GM12878 (cell line): ENCODE measurements around the gene VSX2. TPM values are rescaled to one million over a fixed set of nuclear protein-coding genes. Genes with fewer than 3 reads are reported as not detected.

Source experiments
- ATAC-seq: fragments of 200-7000 bp; cut with Tn5 transposase; 3 replicates; pipeline ENCODE4 v1.9.1; 2020; ENCODE audit warnings: mild to moderate bottlenecking, moderate library complexity
- Bru-seq: library from RNA; stranded (reverse); fragments of 400-500 nt; gene quantifications from one replicate; lab custom pipeline; 2021; lab: Mats Ljungman, UMichigan
- BruChase-seq, 2 experiments: library from RNA; stranded (reverse); fragments of 400-500 nt; gene quantifications; one replicate each; lab custom pipeline; 2021; lab: Mats Ljungman, UMichigan
- BruUV-seq: library from RNA; stranded (reverse); fragments of 400-500 nt; replicated peaks from 2 replicates; lab custom pipeline; 2021; lab: Mats Ljungman, UMichigan
- CTCF ChIA-PET: fragments of 300-600 bp; sonication (Branson Sonifier 250); formaldehyde crosslinking; extraction: SDS; loops from one replicate; lab custom pipeline; 2021; ENCODE audit warnings: inconsistent platforms; lab: Yijun Ruan, JAX
- POLR2A ChIA-PET: fragments of 350-600 bp; formaldehyde crosslinking; extraction: SDS; loops from one replicate; lab custom pipeline; 2021; ENCODE audit warnings: inconsistent platforms; lab: Charles Lee
- RAD21 ChIA-PET: fragments of 300-600 bp; sonication (Branson Sonifier 250); formaldehyde crosslinking; loops from one replicate; lab custom pipeline; 2023; ENCODE audit warnings: antibody characterized with exemption; ENCODE audit not compliant: unreplicated experiment; lab: Charles Lee
- SMC1A ChIA-PET: fragments of 300-600 bp; sonication (Branson Sonifier 250); formaldehyde crosslinking; loops from one replicate; lab custom pipeline; 2023; ENCODE audit not compliant: unreplicated experiment, uncharacterized antibody; lab: Charles Lee
- DNase-seq: peaks from one replicate; pipeline ENCODE4 v3.0.0-alpha.2; 2011; ENCODE audit warnings: low read depth, low spot score
- FAIRE-seq: peaks from 3 replicates; lab custom pipeline; 2011; peaks lifted over from hg19 to GRCh38; lab: Jason Lieb, UNC
- H2AFZ ChIP-seq: 2 replicates; pipeline ENCODE4 v1.6.0; 2011; ENCODE audit warnings: low read depth, low read length, control low read depth; ENCODE audit not compliant: control insufficient read depth
- H3K27ac ChIP-seq: 2 replicates; pipeline ENCODE4 v1.5.1; 2011; ENCODE audit warnings: control low read depth; ENCODE audit not compliant: control insufficient read depth, insufficient read depth
- H3K27me3 ChIP-seq, 2 experiments: replicated peaks in 1 of 2; 2 replicates each; pipeline versions ENCODE4 v1.6.0 to v1.6.1; 2011; ENCODE audit warnings: low read length in 1 of 2; ENCODE audit not compliant: control insufficient read depth in 2 of 2, insufficient read depth in 2 of 2
- H3K36me3 ChIP-seq, 2 experiments: 2 replicates each; pipeline ENCODE4 v1.5.1; 2011; ENCODE audit warnings: low read length in 1 of 2; ENCODE audit not compliant: control insufficient read depth in 2 of 2, insufficient read depth in 2 of 2
- H3K4me1 ChIP-seq: 2 replicates; pipeline ENCODE4 v1.6.1; 2011; ENCODE audit warnings: mild to moderate bottlenecking, low read length, moderate library complexity, mixed read lengths; ENCODE audit not compliant: control insufficient read depth, insufficient read depth
- H3K4me2 ChIP-seq: 2 replicates; pipeline ENCODE4 v1.6.0; 2011; ENCODE audit warnings: control low read depth; ENCODE audit not compliant: control insufficient read depth, insufficient read depth
- H3K4me3 ChIP-seq: fragments of 200-600 bp; sonication (generic); 2 replicates; pipeline ENCODE4 v1.5.1; 2016
- H3K79me2 ChIP-seq: 2 replicates; pipeline ENCODE4 v1.6.0; 2011; ENCODE audit warnings: low read length; ENCODE audit not compliant: control insufficient read depth, insufficient read depth
- H3K9ac ChIP-seq: 2 replicates; pipeline ENCODE4 v1.8.0; 2011; ENCODE audit warnings: low read length, control low read depth, mixed read lengths; ENCODE audit not compliant: control insufficient read depth, insufficient read depth
- H3K9me3 ChIP-seq: replicated peaks from 3 replicates; pipeline ENCODE4 v1.5.1; 2011; ENCODE audit warnings: mild to moderate bottlenecking, low read length; ENCODE audit not compliant: control insufficient read depth, insufficient read depth
- H4K20me1 ChIP-seq: 2 replicates; pipeline ENCODE4 v1.6.0; 2011; ENCODE audit not compliant: control insufficient read depth, insufficient read depth
- CBX3 ChIP-seq: fragments of 200-600 bp; sonication (generic); IDR thresholded peaks from 2 replicates; pipeline ENCODE4 v1.6.1; 2016; ENCODE audit warnings: low read depth, borderline replicate concordance
- ESRRA ChIP-seq: IDR thresholded peaks from 2 replicates; pipeline ENCODE4 v1.6.1; 2012; ENCODE audit warnings: mild to moderate bottlenecking, low read length, improper control_type of control experiment
- NRF1 ChIP-seq: conservative IDR thresholded peaks from 2 replicates; pipeline ENCODE4 v1.6.1; 2011; ENCODE audit warnings: mild to moderate bottlenecking, low read depth, low read length, improper control_type of control experiment
- PAX8 ChIP-seq: fragments of 450-650 bp; IDR thresholded peaks from 2 replicates; pipeline ENCODE4 v1.6.1; 2017; ENCODE audit warnings: mild to moderate bottlenecking, moderate library complexity
- WGBS: methylation state at CpG from one replicate; pipeline ENCODE4 v1.1.6; 2016; ENCODE audit warnings: low lambda C conversion rate; ENCODE audit not compliant: insufficient replicate concordance, insufficient coverage; ENCODE audit errors: missing lambda C conversion rate; 5-methylcytosine and 5-hydroxymethylcytosine counted together
- in situ Hi-C: fragments of 300-500 bp; cut with MboI; formaldehyde crosslinking; loops from 9 replicates; pipeline ENCODE4 v1.14.3; 2018; ENCODE audit warnings: mixed read lengths
- intact Hi-C: fragments of 100-400 bp; cut with micrococcal nuclease; formaldehyde crosslinking; loops from one replicate; pipeline ENCODE4 v1.14.2; 2022; ENCODE audit not compliant: unreplicated experiment
- long read RNA-seq, 2 experiments: library from polyadenylated mRNA; unstranded; transcript quantifications; one replicate each; pipeline ENCODE4 v2.0.0, GENCODE V29; 2019 to 2020
- polyA minus RNA-seq, 3 experiments: library from RNA; depleted of rRNA, polyadenylated mRNA; stranded (reverse); fragments of >200 nt; gene quantifications; 2 replicates each; pipeline ENCODE4 v1.2.3, GENCODE V29; 2011
- polyA plus RNA-seq, 11 experiments: library from polyadenylated mRNA; depleted of rRNA in 4 of 11; unstranded in 6 of 11; stranded (reverse) in 5 of 11; fragments of >200 nt; fragmentation: Nextera tagmentation in 4 of 11; fragmentation: Illumina TruSeq in 1 of 11; extraction: Ambion mirVana in 4 of 11; extraction: Trizol in 1 of 11; gene quantifications; 1 replicate in 1 of 11; 2 replicates in 10 of 11; pipeline versions ENCODE4 v1.2.1 to v1.2.3, GENCODE V29; 2011 to 2016; ENCODE audit warnings: inconsistent platforms in 2 of 11, missing spikeins in 2 of 11, low read depth in 1 of 11
- total RNA-seq, 4 experiments: library from RNA; depleted of rRNA in 3 of 4; stranded (reverse); fragments of >200 nt in 3 of 4; fragmentation: Illumina TruSeq in 1 of 4; extraction: Trizol in 1 of 4; gene quantifications; 2 replicates each; pipeline versions ENCODE4 v1.2.1 to v1.2.3, GENCODE V29; 2013 to 2021
- TF ChIP-seq, protein P1 (sequence below): fragments of 450-650 bp; IDR thresholded peaks from 2 replicates; pipeline ENCODE4 v1.6.1; 2016; ENCODE audit warnings: mild to moderate bottlenecking

VSX2 gene
- total RNA-seq (2013; cell fraction: nucleolus; rRNA removed), result not detected in 2 replicates
- total RNA-seq (2014; rRNA removed) (not detected in 2 replicates), total RNA-seq (2014; rRNA removed; fragmentation: Illumina TruSeq; extraction: Trizol) (not detected in 2 replicates), total RNA-seq (2021) (not detected in 2 replicates), polyA plus RNA-seq (2011; rRNA removed) (0.04 TPM in 1 of 2 replicates, not detected in the other), polyA plus RNA-seq (2014; fragmentation: Illumina TruSeq; extraction: Trizol) (not detected in 2 replicates), polyA plus RNA-seq (2014; fragmentation: Nextera tagmentation; extraction: Ambion mirVana) (not detected), polyA plus RNA-seq (2014; rRNA removed) (0.05 TPM in 1 of 2 replicates, not detected in the other), polyA plus RNA-seq (2016; fragmentation: Nextera tagmentation; extraction: Ambion mirVana) (under 1 TPM in 1 of 2 experiments, not detected in 1; 0.05 TPM), polyA minus RNA-seq (2011; rRNA and poly(A)+ RNA removed) (0.10 TPM in 1 of 2 replicates, not detected in the other), Bru-seq, nascent RNA (percentile 18 among the genes with signal in this experiment), BruChase-seq, experiment 1, labeled RNA remaining after a 6-hour chase (percentile 15 among the genes with signal in this experiment), BruChase-seq, experiment 2, labeled RNA remaining after a 2-hour chase (percentile 14 among the genes with signal in this experiment)
- polyA plus RNA-seq (2011; ENCODE audit: low read depth), result not detected
- 0.09 and 0.10 TPM in 2 replicates for polyA plus RNA-seq (2011; cell fraction: cytosol; rRNA removed)
- 0.04 TPM in 1 of 2 replicates, not detected in the other for polyA plus RNA-seq (2011; cell fraction: nucleus; rRNA removed)
- 0.03 TPM in 1 of 2 replicates, not detected in the other for polyA plus RNA-seq (2012)
- not detected in 2 replicates for polyA minus RNA-seq (2011; cell fraction: cytosol; rRNA and poly(A)+ RNA removed)
- polyA minus RNA-seq (2011; cell fraction: nucleus; rRNA and poly(A)+ RNA removed), result not detected in 2 replicates
- long read RNA-seq, experiment 1, result 0 reads
- long read RNA-seq, experiment 2, result 0 reads

DNA sequence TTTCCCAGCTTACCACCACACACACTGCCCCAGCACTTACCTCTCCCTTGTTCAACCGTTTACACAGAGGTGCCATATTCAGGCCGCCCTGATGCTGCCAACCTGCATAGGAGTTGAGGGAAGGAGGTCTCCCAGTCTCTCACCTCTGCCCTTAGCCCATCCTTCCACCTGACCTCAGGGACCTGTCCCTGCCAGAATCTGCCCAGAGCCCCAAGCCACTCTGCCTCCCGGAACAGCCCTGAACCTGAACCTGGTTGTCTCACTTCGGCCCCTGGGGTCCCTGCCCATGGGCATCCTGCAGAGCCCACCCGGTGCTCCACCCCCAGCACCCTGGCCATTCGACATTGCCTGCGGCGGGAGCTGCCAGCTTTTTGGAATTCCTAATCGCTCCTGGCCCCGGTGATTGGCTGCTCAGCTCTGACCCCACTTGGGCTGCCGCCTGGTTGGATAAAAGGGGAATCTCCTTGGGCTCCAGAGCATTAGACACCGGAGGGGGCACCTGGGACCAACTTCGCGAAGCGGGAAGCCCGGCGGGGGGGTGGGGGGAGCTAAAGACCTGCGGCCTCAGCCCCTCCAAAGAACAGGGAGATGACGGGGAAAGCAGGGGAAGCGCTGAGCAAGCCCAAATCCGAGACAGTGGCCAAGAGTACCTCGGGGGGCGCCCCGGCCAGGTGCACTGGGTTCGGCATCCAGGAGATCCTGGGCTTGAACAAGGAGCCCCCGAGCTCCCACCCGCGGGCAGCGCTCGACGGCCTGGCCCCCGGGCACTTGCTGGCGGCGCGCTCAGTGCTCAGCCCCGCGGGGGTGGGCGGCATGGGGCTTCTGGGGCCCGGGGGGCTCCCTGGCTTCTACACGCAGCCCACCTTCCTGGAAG is at the start of gene VSX2:
TSS of gene VSX2 (plus strand) at position 476 of the 874 bp plus-strand sequence. CDS start at position 589, 113 bp downstream.
- no peak for ATAC-seq
- H2AFZ ChIP-seq, result no peak within 1 kb of the TSS
- no peak within 1 kb of the TSS for H3K27ac ChIP-seq
- POLR2A ChIA-PET, result no interaction called here
- in situ Hi-C loops (no loop called here), intact Hi-C loops (no loop called here)
- H3K4me2 ChIP-seq, result 0 out of 2 replicates have a peak within 1 kb of the TSS, but pooled peaks have one; percentile 41
- H3K79me2 ChIP-seq, result no peaks in the 10 kb centered on the region
- RAD21 ChIA-PET, result no interaction called here
- WGBS, result 29% methylated on average over 32 of the region's 40 CpGs
- no peak for TF ChIP-seq CBX3
- no peak for TF ChIP-seq ESRRA
- TF ChIP-seq, protein P1, sequence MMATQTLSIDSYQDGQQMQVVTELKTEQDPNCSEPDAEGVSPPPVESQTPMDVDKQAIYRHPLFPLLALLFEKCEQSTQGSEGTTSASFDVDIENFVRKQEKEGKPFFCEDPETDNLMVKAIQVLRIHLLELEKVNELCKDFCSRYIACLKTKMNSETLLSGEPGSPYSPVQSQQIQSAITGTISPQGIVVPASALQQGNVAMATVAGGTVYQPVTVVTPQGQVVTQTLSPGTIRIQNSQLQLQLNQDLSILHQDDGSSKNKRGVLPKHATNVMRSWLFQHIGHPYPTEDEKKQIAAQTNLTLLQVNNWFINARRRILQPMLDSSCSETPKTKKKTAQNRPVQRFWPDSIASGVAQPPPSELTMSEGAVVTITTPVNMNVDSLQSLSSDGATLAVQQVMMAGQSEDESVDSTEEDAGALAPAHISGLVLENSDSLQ, result no peak
- TF ChIP-seq NRF1, result no peak
- TF ChIP-seq PAX8, result no peak
- H3K36me3 ChIP-seq, result no peaks in the 10 kb centered on the region
- CTCF ChIA-PET, result no interaction called here
- H3K4me1 ChIP-seq, result no peaks in the 10 kb centered on the region
- H4K20me1 ChIP-seq, result no peaks in the 10 kb centered on the region
- no peak for FAIRE-seq
- H3K9ac ChIP-seq, result no peak within 1 kb of the TSS
- H3K27me3 ChIP-seq, result peaks cover 22 to 38% of the 10 kb centered on the region in 2 experiments
- DNase-seq, result no peak
- SMC1A ChIA-PET, result no interaction called here
- no peaks in the 10 kb centered on the region for H3K9me3 ChIP-seq
- no TSS peak for BruUV-seq
- H3K4me3 ChIP-seq, result no peak within 1 kb of the TSS
